Right lobe of liver (tissue), 4 donors: Measurements from ENCODE around the gene ITPKB.

ENCODE experiments used
- POLR2A ChIP-seq: fragments of 450-650 bp; IDR thresholded peaks from one replicate; pipeline ENCODE4 v1.6.1; 2017; ENCODE audit warnings: antibody characterized with exemption, mild to moderate bottlenecking
- TF ChIP-seq, protein P1 (sequence below), 4 donors: fragments of 200-600 bp in 3 of 4; fragments of 450-650 bp in 1 of 4; IDR thresholded peaks; one replicate each; pipeline versions ENCODE4 v1.5.1 to v1.8.0; 2016 to 2022; ENCODE audit warnings: antibody characterized with exemption in 4 of 4, mild to moderate bottlenecking in 2 of 4
- donor health status: DM: no; HTN: no; CAD: no.
- donor health status: DM: no; HTN: no; CAD: no.
- donor health status: DM: no; HTN: yes; CAD: no.

DNA sequence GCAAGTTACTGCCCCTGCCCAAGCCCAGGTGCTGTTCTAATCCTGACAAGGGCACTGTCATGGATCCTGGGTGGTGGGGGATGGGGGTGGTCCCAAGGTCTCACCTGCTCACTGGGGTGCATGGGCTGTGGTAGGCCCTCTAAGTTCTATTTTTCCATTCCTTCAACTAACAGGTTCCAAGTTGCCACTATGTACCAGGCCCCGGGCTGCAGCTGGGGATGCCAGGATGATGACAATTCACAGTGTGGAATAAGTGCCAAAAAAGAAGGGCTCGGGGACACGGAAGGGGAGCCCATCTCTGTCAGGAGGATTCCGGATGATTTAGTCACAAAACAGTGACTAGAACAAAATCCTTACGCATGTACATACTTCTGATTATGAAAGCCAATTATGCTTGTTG lies 114.6 kb downstream of the ITPKB start:
- TF ChIP-seq, protein P1, sequence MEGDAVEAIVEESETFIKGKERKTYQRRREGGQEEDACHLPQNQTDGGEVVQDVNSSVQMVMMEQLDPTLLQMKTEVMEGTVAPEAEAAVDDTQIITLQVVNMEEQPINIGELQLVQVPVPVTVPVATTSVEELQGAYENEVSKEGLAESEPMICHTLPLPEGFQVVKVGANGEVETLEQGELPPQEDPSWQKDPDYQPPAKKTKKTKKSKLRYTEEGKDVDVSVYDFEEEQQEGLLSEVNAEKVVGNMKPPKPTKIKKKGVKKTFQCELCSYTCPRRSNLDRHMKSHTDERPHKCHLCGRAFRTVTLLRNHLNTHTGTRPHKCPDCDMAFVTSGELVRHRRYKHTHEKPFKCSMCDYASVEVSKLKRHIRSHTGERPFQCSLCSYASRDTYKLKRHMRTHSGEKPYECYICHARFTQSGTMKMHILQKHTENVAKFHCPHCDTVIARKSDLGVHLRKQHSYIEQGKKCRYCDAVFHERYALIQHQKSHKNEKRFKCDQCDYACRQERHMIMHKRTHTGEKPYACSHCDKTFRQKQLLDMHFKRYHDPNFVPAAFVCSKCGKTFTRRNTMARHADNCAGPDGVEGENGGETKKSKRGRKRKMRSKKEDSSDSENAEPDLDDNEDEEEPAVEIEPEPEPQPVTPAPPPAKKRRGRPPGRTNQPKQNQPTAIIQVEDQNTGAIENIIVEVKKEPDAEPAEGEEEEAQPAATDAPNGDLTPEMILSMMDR (IDR thresholded peaks at IDR 0.05): no peak
- no peak for TF ChIP-seq POLR2A
